Measurements from ENCODE around the gene ARHGAP26.
"Not testable (repeated sequence)": the region's sequence is repeated elsewhere in the genome, so short reads cannot be mapped to it uniquely, and the experiment has no call there.

ARHGAP26 gene

GRCh38 chr5:143105216-143105905 is 335.2 kb downstream of the ARHGAP26 start:
- DNase-seq: no peak

DNA sequence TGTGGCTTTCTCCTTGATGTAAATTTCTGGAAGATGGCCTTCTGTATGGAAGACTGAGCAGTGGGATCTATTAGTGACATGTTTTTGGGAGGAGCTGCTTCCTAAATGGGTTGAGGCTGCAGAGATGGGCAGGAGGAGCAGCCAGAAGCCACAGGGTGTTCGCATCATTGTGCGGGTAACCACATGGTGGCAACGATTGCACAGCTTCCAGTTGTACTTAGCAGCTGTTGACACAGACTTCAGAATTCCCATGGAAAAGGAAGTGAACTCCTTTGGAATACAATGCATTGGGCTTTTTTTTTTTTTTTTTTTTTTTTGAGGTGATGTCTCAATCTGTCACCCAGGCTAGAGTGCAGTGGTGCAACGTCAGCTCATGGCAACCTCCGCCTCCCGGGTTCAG is 336.0 kb downstream of the ARHGAP26 start:
- DNase-seq: no peak

DNA sequence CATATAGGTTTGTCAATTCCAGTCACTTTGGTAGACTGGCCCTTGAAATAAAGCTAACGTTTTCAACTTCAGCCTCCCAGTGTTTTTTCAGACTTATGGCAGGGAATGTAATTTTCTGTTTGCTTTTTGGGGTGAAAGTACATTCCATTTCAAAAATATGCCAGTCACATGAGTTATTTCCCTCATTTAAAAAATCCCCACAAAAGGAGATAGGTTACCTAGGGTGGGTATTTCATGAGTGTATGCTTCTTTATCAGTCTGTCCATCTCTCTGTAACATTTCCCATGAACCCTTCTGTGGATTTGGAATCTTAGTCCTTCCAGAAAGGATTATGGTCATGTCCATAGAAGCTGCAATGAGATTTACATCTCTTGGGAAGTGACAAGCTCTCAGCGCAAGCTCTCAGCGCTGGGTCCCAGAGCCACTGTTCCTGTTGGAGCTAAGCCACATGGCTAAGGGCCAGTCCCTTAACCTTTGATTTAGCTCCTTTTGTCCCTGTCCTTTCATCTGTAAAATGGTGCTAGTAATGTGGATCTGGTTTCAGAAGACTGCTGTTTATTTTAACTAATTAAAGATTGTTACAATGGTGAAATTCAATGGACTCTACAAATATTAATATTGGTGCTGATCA is 338.4 kb downstream of the ARHGAP26 start:
- DNase-seq: no peak

DNA sequence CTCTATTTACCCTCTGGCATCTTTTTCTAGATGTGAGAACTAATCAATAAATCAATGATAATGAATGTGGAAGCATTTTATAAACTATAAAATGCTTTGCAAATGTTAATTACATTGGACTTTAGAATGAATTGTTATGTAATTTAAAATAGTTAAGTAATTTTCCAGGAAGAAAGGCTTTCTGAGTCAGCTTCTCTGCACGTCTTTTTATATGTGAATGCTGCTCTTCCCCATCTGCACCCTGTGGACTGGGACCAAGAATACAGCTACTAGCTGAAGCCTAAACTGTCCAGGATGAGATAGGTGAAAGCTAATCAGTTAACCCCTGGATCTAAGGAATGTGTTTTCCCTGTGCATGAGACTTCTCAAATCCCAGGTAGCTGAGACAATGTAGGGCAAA is 340.4 kb downstream of the ARHGAP26 start:
- no peak for DNase-seq

DNA sequence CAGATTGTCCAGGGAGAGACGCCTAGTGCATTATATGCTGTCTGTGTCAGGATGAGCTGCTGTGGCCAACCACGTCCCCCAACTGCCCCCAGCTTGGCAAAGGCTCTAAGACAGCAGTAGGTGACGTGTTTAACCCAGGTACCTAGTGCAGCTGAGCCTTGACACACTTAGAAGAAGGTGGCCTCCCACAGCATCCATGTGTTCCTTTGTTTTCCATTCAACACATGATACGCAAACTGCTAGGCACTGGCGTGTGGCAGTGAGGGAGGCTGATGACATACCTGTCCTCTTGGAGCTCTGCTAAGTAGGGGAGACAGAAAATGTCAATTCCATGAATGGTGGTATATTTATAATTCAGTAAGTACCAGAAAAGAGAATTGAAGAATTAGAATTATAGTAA is 341.6 kb downstream of the ARHGAP26 start:
- DNase-seq: no peak

- no peak for DNase-seq
Observed at GRCh38 chr5:143113461-143113860, 343.3 kb downstream of the ARHGAP26 start.

DNA sequence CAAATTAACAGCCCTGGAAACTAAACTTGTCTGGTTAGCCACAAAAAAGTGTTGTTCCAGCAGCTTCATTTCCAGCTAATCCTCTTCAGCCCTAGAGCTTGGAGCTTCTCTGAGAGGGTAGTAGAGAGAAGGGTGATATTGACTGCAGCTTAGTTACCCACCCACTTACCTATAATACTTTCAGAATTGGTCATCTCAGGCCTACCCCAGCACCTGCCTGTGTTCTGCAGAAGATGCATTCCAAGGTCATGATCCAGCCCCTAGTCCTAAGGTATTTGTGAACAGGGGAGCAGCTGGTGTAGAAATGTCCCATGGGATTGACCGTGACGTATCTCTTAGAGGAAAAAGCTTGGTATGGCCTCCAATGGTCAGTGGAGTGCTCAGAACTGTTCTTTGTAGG is 344.3 kb downstream of the ARHGAP26 start:
- DNase-seq: no peak

GRCh38 chr5:143115381-143115780 is 345.2 kb downstream of the ARHGAP26 start:
- no peak for DNase-seq

DNA sequence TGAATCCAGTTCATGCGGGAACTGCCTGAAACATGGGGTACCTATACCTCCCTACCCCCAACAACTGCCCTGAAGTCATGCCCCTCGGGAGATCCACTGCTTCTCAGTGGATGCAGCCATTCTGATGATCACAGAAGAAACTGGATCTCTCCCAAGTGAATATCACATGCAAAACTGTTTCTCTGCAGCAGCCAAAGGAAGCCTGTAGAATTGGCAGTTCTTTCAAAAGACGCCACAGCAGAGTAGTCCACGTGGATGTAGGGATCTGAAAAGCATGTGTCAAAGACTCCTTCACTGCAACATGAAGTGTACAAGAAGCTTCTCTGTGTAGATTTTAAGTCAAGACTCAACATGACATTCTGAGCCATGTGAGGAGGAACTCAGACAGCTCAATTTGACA is 346.6 kb downstream of the ARHGAP26 start:
- no peak for DNase-seq

DNA sequence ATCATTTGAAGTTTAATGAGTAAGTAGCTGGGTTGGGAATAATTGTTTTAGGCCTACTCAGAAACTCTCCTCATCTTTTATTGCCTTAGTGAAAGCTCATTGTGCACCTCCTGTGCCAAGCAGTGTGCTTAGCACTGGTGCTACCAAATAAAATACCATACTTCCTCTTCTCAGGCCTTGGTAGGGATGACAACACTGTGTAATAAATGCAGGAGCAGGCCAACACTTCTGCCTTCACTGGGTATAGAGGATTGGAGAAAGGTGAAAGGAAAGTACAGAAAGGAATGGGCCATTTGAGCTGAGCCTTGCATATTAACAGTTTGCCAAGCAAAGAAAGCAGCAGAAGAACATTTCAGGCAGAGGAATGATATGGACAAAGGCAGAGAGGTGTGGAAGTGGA is 347.6 kb downstream of the ARHGAP26 start:
- no peak for DNase-seq

DNA sequence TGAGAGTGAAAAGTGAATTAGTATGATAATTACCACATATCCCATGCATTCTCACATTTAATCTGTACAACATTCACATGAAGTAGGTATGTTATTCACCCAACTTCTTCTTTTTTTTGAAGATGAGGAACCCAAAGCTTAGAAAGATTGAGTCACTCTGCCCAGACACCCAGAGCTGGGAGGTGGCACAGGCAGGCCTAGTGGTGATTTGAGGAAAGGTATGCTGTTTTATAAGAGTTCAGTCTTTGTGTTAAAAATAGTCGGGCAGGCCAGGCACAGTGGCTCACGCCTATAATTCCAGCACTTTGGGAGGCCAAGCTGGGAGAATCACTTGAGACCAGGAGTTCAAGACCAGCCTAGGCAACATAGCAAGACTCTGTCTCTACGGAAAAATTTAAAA is 348.0 kb downstream of the ARHGAP26 start:
- DNase-seq: no peak

DNA sequence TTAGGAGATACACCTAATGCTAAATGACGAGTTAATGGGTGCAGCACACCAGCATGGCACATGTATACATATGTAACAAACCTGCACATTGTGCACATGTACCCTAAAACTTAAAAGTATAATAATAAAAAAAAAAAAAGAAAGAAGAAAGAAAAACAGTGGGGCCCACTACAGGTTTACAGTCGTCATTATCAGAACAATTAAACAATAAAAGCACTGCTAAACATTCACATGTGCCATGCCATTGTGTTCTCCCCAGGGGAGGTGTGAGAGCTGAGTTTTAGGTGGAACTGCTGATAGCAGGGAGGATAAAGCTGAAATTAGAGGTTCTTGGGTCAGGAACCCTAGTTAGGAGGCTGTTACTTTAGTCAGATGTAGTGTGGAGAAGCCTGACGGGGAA is 348.6 kb downstream of the ARHGAP26 start:
- not testable (repeated sequence) for DNase-seq

GRCh38 chr5:143119291-143119769 is 349.2 kb downstream of the ARHGAP26 start:
- no peak for DNase-seq

- no peak for DNase-seq
Observed at GRCh38 chr5:143119881-143120341, 349.7 kb downstream of the ARHGAP26 start.

DNA sequence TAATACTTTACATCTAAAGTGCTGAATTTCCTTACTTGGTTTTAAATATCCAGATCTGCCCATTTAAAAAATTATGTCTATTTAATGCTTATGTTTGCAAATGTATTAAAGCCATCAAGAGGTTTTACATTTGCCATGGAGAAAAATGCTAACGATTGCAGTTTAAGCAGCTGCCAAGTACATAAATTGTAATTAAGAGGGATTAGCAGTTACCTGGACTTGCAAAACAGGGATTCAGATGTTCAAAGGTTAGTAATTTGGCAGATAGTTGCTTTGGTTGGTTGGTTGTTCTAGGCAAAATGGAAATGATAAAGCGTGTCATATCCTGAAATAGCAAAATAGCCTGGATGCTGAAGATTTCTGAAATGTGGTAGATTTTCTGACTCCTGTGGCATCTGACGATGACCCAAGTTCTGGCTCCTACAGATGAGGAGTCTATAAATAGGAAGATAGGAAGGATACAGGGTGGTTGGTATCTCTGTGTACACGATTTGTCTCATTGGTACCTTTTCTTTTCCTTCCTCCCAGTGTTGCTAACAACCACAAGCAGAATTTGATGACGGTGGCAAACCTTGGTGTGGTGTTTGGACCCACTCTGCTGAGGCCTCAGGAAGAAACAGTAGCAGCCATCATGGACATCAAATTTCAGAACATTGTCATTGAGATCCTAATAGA is 350.4 kb downstream of the ARHGAP26 start:
- no peak for DNase-seq

DNA sequence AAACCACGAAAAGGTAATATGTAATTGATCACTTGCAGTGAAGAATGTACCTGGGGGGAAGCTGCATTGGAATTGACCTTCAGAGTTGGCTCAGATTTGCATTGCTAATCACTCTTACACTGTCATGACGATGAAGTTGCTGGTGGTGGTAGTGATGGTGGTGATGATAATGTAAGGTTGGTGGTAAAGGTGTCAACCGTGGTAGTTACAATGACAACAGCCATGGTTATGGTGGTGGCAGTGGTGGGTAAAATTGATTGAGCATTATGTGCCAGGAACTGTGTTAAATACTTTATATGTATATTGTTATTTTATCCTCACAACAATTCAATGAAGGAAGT is 350.9 kb downstream of the ARHGAP26 start:
- no peak for DNase-seq

GRCh38 chr5:143124593-143124992 is 354.4 kb downstream of the ARHGAP26 start:
- no peak for DNase-seq

DNA sequence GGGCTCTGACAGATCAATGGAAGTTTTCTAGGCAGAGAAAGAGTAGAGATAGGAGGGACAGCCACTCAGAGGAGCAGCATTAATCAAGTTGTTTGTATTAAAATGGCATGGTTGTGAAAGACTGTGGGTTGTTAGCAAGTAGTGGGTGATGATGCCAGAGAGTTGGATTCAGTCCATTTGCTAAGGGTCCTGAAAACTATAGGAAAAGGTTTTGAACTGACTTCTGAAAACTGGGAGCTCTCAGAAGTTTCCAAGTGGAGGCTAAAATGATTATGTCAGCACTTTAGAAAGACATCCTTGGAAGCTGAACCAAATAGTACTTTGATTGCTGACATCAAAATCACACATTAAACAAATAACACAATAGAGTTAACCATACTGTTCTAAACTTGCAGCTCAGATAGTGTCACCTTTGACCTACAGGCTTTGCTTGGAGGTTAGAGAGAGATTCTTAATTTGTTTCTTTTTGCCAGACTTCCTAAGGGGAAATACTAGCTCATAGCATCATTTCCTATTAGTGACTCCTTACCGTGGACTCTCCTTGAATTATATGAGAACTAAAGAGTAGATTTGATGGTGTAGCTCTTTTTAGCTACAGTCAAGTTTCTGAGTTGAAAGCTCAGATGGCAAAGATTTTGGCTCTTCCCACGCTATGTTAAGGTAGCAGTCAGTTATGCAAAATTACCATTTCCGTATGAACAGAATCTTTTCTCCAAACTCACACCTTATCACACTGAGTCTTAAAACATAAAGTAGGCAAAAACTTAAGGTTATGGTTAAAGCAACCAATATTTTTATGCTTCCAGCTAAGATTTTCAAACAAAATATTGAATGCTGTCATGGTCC is 356.2 kb downstream of the ARHGAP26 start:
- no peak for DNase-seq

DNA sequence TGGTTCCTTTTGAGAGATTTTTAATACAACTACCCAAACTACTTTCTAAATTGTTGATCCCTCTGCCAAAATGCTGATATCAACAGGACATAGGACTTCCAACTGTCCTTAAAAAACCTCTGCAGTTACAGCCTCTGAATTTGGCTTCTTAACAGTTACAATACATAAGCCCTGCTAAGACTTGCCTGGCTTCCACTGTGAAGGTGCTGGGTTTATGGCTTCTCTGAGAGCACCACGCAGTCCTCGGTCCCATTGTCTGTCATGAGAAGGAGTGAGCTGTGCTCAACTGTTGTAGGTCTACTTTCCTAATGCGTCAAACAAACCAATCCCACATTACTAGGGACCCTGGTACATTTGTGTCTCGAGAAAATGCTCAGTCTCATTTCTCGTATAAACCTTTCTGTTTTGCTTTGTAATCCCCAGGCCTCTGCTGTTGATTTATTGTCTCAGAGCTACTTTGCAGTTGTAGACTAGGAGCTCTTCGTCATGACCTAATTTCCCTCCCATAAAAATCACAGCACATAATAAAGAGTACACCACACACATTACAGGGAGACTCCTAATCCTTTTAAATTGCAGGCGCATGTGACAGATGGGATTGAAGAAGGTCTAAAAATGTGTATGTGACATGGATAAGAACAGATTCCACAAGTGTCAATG is 358.4 kb downstream of the ARHGAP26 start:
- DNase-seq: no peak

DNA sequence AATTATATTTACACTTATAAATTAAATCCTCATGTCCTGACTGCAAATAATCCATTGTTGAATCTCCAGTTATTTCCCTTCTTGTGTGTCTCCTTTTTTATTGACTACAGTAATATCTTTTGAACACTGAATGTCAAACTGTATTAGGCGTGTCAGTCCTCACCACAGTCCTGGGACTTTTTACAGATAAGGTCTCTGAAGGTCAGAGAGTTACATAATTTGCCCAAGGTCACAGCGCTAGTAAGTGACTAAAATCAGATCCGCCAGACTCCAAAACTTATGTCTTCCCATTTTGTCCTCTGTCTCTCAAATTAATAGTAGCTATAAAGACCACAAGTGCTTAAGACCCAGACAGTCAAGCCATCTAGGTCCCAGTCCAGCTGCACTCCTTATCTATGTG is 359.0 kb downstream of the ARHGAP26 start:
- DNase-seq: no peak

- no peak for DNase-seq
Observed at GRCh38 chr5:143129910-143130612, 359.9 kb downstream of the ARHGAP26 start.
